Measurements from ENCODE around the gene DNAAF9.

Gene DNAAF9

GRCh38 chr20:3367089-3367488 is 40.4 kb downstream of the DNAAF9 start:
- no peaks in the 10 kb centered on the region for H3K9me3 Mint-ChIP-seq
- H3K4me3 Mint-ChIP-seq: no peak overlapping the region
- H3K36me3 Mint-ChIP-seq (ENCODE audit: low read depth): no peaks in the 10 kb centered on the region
- ATAC-seq (no peak), DNase-seq (no peak)
- H3K27ac Mint-ChIP-seq: no peak overlapping the region
- no peaks in the 10 kb centered on the region for H3K4me1 Mint-ChIP-seq
- H3K27me3 Mint-ChIP-seq: no peaks in the 10 kb centered on the region

- Mint-ChIP-seq H3K4me3 (no peak overlapping the region), H3K4me1 (no peaks in the 10 kb centered on the region), H3K27ac (no peak overlapping the region), H3K9me3 (no peaks in the 10 kb centered on the region), H3K36me3 (ENCODE audit: low read depth) (no peaks in the 10 kb centered on the region), H3K27me3 (no peaks in the 10 kb centered on the region)
- no peak for DNase-seq
- no peak for ATAC-seq
These were observed 43.0 kb downstream of the DNAAF9 start for GRCh38 chr20:3364323-3365013.

GRCh38 chr20:3360752-3361151 is 46.7 kb downstream of the DNAAF9 start:
- H3K9me3 Mint-ChIP-seq: no peaks in the 10 kb centered on the region
- DNase-seq (no peak), ATAC-seq (no peak)
- no peak overlapping the region for H3K4me3 Mint-ChIP-seq
- H3K4me1 Mint-ChIP-seq: no peaks in the 10 kb centered on the region
- H3K36me3 Mint-ChIP-seq (ENCODE audit: low read depth): no peaks in the 10 kb centered on the region
- H3K27ac Mint-ChIP-seq: no peak overlapping the region
- H3K27me3 Mint-ChIP-seq: no peaks in the 10 kb centered on the region

- Mint-ChIP-seq H3K4me3 (no peak overlapping the region), H3K27me3 (no peaks in the 10 kb centered on the region), H3K27ac (no peak overlapping the region), H3K4me1 (no peaks in the 10 kb centered on the region), H3K9me3 (no peaks in the 10 kb centered on the region), H3K36me3 (ENCODE audit: low read depth) (no peaks in the 10 kb centered on the region)
- no peak for ATAC-seq
- DNase-seq: no peak
These were observed 48.7 kb downstream of the DNAAF9 start for GRCh38 chr20:3358676-3359340.

Measured in activated naive CD8-positive, alpha-beta T cell treated with anti-CD3 and anti-CD28 coated beads, Interleukin-2, amount 50 U/mL, for 24 hours (primary cell).